ENCODE data around the gene HYKK. TPM values are rescaled to one million over a fixed set of nuclear protein-coding genes. Genes with fewer than 3 reads are reported as not detected.
A peak's percentile ranks its signal among the peaks of the same experiment; 100 is the strongest.

HYKK gene, protein sequence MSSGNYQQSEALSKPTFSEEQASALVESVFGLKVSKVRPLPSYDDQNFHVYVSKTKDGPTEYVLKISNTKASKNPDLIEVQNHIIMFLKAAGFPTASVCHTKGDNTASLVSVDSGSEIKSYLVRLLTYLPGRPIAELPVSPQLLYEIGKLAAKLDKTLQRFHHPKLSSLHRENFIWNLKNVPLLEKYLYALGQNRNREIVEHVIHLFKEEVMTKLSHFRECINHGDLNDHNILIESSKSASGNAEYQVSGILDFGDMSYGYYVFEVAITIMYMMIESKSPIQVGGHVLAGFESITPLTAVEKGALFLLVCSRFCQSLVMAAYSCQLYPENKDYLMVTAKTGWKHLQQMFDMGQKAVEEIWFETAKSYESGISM
- polyA plus RNA-seq (2011; rRNA removed) (3.2 and 4.6 TPM in 2 replicates), polyA minus RNA-seq (2011; rRNA and poly(A)+ RNA removed) (1.6 and 2.6 TPM in 2 replicates)

DNA sequence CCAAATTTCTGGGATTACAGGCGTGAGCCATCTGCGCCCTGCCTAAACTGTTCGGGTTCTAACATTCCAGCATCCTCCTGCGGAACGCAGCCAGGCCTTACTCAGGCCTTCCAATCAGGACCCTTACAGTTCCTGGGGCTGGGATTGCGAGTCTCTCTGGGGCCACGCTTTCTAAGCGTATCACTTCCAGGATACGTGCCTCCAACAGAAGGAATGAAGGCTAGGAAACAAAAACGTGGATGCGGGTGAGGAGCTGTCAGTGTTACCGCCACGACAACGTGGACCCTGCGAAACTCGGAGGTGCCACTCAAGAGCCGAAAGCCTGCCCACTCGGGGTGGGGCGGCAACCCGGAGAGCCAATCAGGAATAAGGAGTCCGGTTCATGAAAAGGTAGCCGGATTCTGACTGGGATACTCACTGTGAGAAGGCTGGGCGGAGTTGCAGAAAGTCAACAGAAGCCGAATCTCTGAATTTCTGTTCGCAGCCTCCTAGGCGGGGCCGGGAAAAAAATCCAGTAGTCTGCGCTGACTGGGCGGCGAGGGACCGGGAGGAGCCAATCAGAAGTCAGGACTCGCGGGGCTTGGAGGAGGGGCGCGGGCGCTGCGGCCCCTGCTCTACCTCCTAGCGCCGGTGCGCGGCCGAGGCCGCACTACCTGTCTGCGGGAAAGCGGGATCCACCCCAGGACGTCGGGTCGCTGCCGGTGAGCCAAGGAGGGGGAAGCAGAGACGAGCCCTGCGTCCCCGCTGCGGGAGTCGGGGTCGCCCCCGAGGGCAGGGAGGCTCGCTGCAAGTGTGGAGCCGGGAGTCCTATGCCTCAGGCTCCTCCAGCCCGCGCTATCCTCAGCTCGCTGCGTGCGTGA lies at the start of gene HYKK:
Gene HYKK, plus strand, starts transcription at position 607 of the 860 bp plus-strand sequence. CDS start 5,512 bp downstream, outside the sequence.
- TF ChIP-seq, protein P1, sequence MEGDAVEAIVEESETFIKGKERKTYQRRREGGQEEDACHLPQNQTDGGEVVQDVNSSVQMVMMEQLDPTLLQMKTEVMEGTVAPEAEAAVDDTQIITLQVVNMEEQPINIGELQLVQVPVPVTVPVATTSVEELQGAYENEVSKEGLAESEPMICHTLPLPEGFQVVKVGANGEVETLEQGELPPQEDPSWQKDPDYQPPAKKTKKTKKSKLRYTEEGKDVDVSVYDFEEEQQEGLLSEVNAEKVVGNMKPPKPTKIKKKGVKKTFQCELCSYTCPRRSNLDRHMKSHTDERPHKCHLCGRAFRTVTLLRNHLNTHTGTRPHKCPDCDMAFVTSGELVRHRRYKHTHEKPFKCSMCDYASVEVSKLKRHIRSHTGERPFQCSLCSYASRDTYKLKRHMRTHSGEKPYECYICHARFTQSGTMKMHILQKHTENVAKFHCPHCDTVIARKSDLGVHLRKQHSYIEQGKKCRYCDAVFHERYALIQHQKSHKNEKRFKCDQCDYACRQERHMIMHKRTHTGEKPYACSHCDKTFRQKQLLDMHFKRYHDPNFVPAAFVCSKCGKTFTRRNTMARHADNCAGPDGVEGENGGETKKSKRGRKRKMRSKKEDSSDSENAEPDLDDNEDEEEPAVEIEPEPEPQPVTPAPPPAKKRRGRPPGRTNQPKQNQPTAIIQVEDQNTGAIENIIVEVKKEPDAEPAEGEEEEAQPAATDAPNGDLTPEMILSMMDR (IDR thresholded peaks at IDR 0.05; ENCODE audit: insufficient read depth, low read depth, low read length), result no peak
- Histone ChIP-seq H3K27me3 (ENCODE audit: control insufficient read depth, insufficient read depth, low read length) (no peaks in the 10 kb centered on the region), H3K4me3 (ENCODE audit: low read depth, low read length) (peak within 1 kb of the TSS; percentile 77), H3K36me3 (ENCODE audit: control insufficient read depth, insufficient read depth, low read length) (no peaks in the 10 kb centered on the region)
- CTCF ChIA-PET, result no interaction called here
- peak; percentile 91 for DNase-seq (ENCODE audit: low read depth)
- POLR2A ChIA-PET, result no interaction called here

DNA sequence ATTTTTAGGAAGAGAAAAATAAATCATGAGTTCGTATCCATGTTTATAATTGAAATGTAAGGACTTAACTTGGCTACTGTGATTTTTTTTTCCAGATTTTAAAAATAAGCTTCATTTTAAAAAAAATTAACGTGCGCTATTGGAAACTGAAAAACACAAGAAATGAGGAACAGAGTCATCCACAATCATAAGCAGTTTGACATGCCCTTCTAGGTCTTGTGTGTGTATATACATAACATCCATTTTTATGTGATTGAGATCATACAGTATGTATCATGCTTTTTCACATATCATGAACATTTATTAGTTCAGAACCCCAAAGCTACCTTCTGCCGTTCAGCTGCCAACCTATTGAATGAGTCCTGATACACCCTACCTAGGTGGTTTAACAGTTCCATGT lies 46.6 kb upstream of the HYKK start:
- ChIA-PET POLR2A (no interaction called here), CTCF (interaction anchor here (0.7 to 0.8 kb wide), 2 partner anchors 20 to 43 kb away, joined by 3 to 4 read pairs; no protein-coding TSS in a partner anchor)
- H3K27me3 ChIP-seq (ENCODE audit: control insufficient read depth, insufficient read depth, low read length), result no peaks in the 10 kb centered on the region
- peaks cover 3% of the 10 kb centered on the region; the same call in 1 of the 2 replicates for H3K36me3 ChIP-seq (ENCODE audit: control insufficient read depth, insufficient read depth, low read length)
- TF ChIP-seq, protein P1 (IDR thresholded peaks at IDR 0.05; ENCODE audit: insufficient read depth, low read depth, low read length), result no peak
- no peak for DNase-seq (ENCODE audit: low read depth)
- H3K4me3 ChIP-seq (ENCODE audit: low read depth, low read length), result no peak overlapping the region

DNA sequence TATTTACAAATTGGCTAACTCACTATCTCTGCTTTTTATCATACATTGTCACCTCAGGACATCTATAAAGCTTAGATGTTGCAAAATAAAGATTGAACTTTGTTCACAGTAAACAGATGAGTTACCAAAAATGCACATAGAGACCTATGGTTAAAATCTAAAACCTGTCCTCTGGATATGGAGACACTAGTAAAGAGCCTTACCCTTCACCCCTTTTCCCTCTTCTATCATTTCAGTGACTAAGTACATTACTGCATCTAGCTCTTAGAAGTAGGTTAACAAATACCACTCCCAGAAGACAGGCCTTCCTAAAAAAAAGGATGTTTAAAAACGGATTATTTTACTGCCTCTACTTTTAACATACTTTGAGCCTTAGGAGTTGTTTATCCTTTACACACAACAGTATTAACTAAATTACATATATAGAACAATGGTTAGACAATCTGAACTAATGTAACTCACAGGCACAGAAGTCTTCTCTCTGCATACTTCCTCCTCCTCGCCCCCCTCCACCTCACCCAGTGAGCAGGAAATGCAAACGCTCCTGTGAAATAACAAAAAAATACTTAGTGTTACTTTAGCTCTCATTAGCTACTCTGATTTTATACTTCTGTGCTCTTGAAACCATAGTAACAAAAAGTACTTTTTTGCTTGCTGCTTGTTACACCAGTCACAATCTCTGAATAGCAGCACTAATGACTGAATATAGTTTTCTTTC lies 46.0 kb upstream of the HYKK start:
- POLR2A ChIA-PET, result no interaction called here

GRCh38 chr15:78469031-78469430 lies 38.3 kb upstream of the HYKK start:
- Histone ChIP-seq H3K4me3 (ENCODE audit: low read depth, low read length) (no peak overlapping the region), H3K36me3 (ENCODE audit: control insufficient read depth, insufficient read depth, low read length) (peaks cover 15% of the 10 kb centered on the region), H3K27me3 (ENCODE audit: control insufficient read depth, insufficient read depth, low read length) (no peaks in the 10 kb centered on the region)
- TF ChIP-seq, protein P1 (IDR thresholded peaks at IDR 0.05; ENCODE audit: insufficient read depth, low read depth, low read length), result no peak
- POLR2A ChIA-PET, result no interaction called here
- CTCF ChIA-PET, result interaction anchor here (0.6 kb wide), 1 partner anchor 338 kb away, joined by 3 read pairs; the partner anchor contains the start of gene CIB2
- DNase-seq (ENCODE audit: low read depth), result no peak

More for the DNA sequence above, 46.0 kb upstream of the HYKK start:
- H3K36me3 ChIP-seq (ENCODE audit: control insufficient read depth, insufficient read depth, low read length), result peaks cover 4% of the 10 kb centered on the region
- H3K27me3 ChIP-seq (ENCODE audit: control insufficient read depth, insufficient read depth, low read length), result no peaks in the 10 kb centered on the region
- H3K4me3 ChIP-seq (ENCODE audit: low read depth, low read length), result no peak overlapping the region
- CTCF ChIA-PET, result interaction anchor here (0.7 to 0.8 kb wide), 2 partner anchors 19 to 43 kb away, joined by 3 to 4 read pairs; no protein-coding TSS in a partner anchor
- DNase-seq (ENCODE audit: low read depth), result no peak
- TF ChIP-seq, protein P1 (IDR thresholded peaks at IDR 0.05; ENCODE audit: insufficient read depth, low read depth, low read length), result no peak

Data from BJ (cell line).